Measurements from ENCODE around the gene FBXO36. TPM values are rescaled to one million over a fixed set of nuclear protein-coding genes. Genes with fewer than 3 reads are reported as not detected.

The FBXO36 gene
- total and polyA plus RNA-seq, 2 donors (not counting 3 experiments of a cell fraction or from before 2014, with no cell fraction given), result 0.53 to 1.2 TPM

GRCh38 chr2:230007931-230008707 lies 85.8 kb downstream of the FBXO36 start:
- dilution Hi-C loops (cut with MboI; ENCODE audit: extremely low pct_ligation_motif_present, low sequenced_read_pairs), result no loop called here
- H3K9me1 ChIP-seq (replicated peaks; ENCODE audit: control insufficient read depth, extremely low read depth, insufficient read depth, low read length), result no peaks in the 10 kb centered on the region
- H3K4me2 ChIP-seq (ENCODE audit: insufficient read depth, low read length), result peak overlapping the region; percentile 52
- FAIRE-seq (peak; percentile 90), DNase-seq (ENCODE audit: low read depth, low spot score) (peak; percentile 78)
- no peak for TF ChIP-seq POLR2AphosphoS5 (IDR thresholded peaks at IDR 0.05; ENCODE audit: insufficient read depth, low read depth, low read length)
- no peak for TF ChIP-seq POLR2A (IDR thresholded peaks at IDR 0.05; ENCODE audit: low read depth, low read length)
- no peak for TF ChIP-seq MAX (IDR thresholded peaks at IDR 0.05; ENCODE audit: insufficient read depth, insufficient read length)
- peak; percentile 4 for TF ChIP-seq FOS (IDR thresholded peaks at IDR 0.05; ENCODE audit: borderline replicate concordance, insufficient read depth, low read length)
- no peak for TF ChIP-seq EZH2 (IDR thresholded peaks at IDR 0.05; ENCODE audit: borderline replicate concordance, low read depth, low read length, severe bottlenecking)
- peak; percentile 67 to 78 for TF ChIP-seq CTCF (IDR thresholded peaks at IDR 0.05; ENCODE audit: extremely low read depth in 1 of 2, insufficient read depth in 1 of 2, low read depth in 1 of 2, low read length in 2 of 2)
- no peak for TF ChIP-seq JUN (IDR thresholded peaks at IDR 0.05; ENCODE audit: borderline replicate concordance, insufficient read depth, insufficient read length, low read depth)
- no peak for TF ChIP-seq GATA2 (IDR thresholded peaks at IDR 0.05; ENCODE audit: insufficient read depth, insufficient read length, low read depth, low read length)
- TF ChIP-seq MYC (IDR thresholded peaks at IDR 0.05; ENCODE audit: low read depth, low read length), result no peak
- H3K9ac ChIP-seq (replicated peaks; ENCODE audit: extremely low read depth, insufficient read depth, low read length), result no peak overlapping the region
- POLR2A ChIA-PET, result no interaction called here
- CTCF ChIA-PET, result interaction anchor here (0.7 to 4.4 kb wide), 38 partner anchors 8 to 806 kb away, joined by 3 to 121 read pairs (median 4); partner anchors contain the start of gene SLC16A14
- BruUV-seq (replicated peaks), result no TSS peak
- H2AFZ ChIP-seq (ENCODE audit: low read depth, low read length), result no peak overlapping the region
- no peaks in the 10 kb centered on the region for H3K9me3 ChIP-seq (replicated peaks; ENCODE audit: control insufficient read depth, insufficient read depth, low read length)
- H4K20me1 ChIP-seq (replicated peaks; ENCODE audit: control insufficient read depth, extremely low read depth, insufficient read depth, low read length), result no peaks in the 10 kb centered on the region
- no peaks in the 10 kb centered on the region for H3K27me3 ChIP-seq (ENCODE audit: control insufficient read depth in 2 of 2, insufficient read depth in 2 of 2, low read length in 2 of 2)
- no peak overlapping the region for H3K27ac ChIP-seq (ENCODE audit: insufficient read depth, low read depth, low read length)
- peak overlapping the region in 1 of 3 experiments; percentile 20 for H3K4me3 ChIP-seq (replicated peaks in 1 of 3; ENCODE audit: insufficient read depth in 1 of 3, low read depth in 1 of 3, low read length in 3 of 3)
- no peaks in the 10 kb centered on the region for H3K36me3 ChIP-seq (ENCODE audit: control insufficient read depth in 2 of 2, extremely low read depth in 1 of 2, insufficient read depth in 2 of 2, low read length in 2 of 2)
- peaks cover 7% of the 10 kb centered on the region for H3K4me1 ChIP-seq (ENCODE audit: control insufficient read depth, extremely low read depth, insufficient read depth, low read length)
- H3K79me2 ChIP-seq (ENCODE audit: control insufficient read depth, insufficient read depth, low read length), result no peaks in the 10 kb centered on the region
- intact Hi-C loops (cut with micrococcal nuclease), result loop anchor here (1.0 to 5.0 kb wide), 8 partner anchors 60 to 790 kb away; partner anchors contain the start of genes CAB39, FBXO36, SLC16A14 and TRIP12
